CD4-positive, alpha-beta T cell treated with Interleukin-17A for 1 hour (primary cell): ENCODE measurements around the gene SPACA4.

Source experiments
- DNase-seq: peaks from one replicate; pipeline ENCODE4 v3.0.0-alpha.2; 2020

Gene SPACA4

DNA sequence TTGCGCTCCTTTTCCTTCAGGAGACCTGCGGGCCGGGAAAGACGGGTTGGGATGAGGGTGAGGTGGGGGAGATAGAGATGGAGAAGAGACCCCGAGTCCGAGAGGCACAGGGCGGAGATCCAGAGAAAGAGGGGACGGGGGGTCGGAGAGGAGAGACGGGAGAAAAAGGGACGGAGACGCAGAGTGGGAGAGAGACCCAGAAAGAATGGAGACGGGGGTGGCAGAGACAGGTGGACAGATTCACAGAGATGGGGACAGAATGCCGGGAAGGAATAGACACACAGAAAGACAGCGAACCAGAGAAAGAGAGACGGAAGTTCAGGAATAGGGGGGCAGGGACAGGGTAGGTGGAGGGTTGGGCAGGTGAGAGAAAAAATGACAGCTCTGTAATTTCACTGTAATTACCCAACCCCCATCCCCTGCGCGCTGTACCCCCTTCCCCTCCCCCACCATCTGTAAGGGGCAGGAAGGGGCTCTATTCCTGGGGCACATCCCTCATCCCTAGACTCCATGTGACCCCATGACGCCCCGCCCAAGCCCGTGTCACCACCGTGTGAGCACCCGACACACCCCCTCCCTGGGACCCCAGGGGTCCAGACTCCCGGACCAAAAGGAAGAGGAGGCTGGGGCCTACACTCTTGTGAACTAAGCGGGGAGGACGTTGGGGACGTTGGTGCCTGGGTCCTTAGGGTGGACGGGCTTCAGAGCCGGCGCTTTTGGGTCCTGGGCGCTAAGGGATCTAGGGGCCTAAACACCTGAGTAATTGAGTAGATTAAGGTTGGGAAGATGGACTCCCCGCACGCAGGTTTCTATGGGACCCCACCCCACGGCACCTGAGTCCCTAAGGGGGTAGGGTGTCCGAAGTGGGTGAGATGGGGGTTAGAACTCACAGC lies 29.7 kb downstream of the SPACA4 start:
- peak; percentile 43 for DNase-seq

DNA sequence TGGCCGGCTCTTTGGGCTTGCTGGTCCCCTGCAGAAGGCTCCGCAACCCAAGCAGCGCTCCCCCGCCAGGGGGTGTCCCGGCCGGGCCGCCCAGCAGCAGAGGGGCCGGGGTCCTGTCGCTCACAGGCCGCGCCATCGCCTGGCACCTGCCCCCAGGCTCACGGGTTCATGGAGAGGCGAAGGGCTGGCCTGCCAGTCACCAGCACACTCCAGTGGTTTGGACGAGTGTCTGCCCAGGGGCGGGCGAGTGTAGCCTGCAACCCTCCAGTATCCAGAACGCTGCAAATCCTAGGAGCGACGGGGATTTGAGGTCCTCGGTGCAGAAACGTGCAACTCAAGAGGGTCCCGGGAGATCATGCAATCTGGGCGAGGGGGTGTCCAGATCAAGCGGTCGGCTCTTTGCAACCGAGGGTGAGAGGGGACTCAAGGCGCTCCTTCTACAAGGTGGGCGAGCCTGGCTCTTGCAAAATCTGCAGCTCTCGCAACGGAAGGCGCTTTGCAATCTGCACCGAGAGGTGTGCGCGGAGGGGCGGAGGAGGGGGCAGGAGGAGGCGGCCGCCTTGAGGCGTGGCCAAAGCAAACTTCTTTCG lies 30.4 kb downstream of the SPACA4 start, which contains the start of gene DBP:
Gene DBP (minus strand): TSS at position 521 of the 590 bp plus-strand sequence. CDS start 385 bp downstream, at position 136.
- peak; percentile 36 for DNase-seq

DNA sequence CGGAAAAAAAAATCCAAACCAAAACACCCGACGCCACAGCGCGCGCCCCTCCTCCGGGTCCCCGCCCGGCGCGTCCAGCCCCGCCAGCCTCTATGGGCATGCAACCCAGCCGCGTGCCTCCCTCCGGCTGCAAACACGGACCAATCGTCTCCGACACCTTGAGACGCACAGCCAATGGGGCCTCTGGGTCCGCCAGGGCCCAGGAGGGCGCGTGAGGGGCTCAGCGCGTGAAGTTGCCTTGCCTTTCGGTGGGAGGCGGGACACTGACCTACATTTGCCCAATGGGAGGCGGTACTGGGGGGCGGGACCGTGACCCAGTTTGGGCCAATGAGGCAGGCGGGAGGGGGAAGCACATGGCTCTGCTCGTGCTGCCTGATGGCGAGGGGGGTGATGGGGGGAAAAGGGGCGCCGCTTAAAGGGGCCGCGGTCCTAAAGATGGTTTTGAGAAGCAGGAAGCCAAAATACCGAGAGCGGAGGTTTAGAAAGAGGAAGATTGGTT lies 31.0 kb downstream of the SPACA4 start:
- peak; percentile 100 for DNase-seq

DNA sequence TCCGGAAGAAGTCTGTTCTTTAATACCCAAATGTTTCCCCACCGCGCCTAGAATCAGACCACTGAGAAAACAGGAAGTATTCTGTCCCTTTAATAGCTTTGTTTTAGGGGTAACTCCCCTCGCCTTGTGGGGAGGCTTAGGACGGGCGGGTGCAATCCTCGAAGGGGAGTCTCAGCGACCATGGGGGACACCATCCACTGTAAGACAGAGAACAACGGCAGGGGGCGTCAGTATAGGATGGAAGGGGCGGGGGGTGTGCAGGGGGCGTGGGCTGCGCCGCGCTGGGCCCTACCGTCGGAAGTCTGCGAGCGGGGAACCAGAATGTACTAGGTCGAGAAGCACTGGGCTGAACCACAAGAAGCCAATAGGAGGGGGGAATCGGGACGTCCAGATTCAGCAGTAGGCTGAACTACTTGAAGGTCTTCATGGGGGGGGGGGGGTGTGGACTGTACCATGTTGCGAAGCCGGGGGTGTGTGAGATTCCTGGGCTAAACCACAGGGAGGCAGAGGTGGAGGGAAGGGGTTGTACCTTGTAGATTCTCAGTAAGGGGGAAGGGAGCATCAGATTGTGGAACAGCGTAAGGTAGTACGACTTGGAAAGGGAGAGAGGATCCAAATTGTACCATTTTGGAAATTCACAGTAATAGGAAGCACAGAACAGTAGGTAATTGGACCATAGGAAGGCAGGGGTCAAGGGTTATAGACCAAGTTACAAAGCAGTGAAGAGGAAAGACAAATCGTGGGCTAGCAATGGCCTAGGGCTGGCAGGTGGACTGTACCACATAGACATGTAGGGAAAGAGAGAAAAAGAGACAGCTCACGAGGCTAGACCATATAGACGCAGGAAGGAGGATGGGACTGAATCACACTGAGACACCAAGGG lies 31.6 kb downstream of the SPACA4 start:
- DNase-seq: peak; percentile 95

DNA sequence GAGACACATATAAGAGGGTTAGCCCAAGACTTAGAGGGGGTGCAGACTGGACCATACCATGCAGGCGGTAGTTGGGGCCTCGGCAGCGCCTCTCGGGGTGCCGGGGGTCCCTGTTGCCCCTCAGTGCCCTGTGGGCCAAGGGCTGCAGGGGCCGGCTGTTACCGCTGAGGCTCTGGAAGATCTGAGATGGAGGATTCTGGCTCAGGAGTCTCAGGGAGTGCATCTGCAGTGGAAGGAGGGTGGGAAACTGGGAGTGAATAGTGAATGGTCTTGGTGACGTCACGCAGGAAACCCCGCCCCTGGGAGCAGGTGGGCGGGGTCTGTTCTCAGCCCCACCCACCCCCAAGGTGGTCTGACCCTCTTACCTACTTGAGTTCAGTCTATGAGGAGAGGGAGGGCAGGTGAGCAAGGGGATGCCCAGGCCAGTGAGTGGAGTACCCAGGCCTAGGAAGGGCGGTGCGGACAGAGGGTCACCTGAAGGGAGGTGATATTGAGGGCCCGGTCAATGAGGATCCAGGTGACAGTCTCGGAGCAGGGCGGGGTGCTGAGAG lies 32.4 kb downstream of the SPACA4 start:
- no peak for DNase-seq

DNA sequence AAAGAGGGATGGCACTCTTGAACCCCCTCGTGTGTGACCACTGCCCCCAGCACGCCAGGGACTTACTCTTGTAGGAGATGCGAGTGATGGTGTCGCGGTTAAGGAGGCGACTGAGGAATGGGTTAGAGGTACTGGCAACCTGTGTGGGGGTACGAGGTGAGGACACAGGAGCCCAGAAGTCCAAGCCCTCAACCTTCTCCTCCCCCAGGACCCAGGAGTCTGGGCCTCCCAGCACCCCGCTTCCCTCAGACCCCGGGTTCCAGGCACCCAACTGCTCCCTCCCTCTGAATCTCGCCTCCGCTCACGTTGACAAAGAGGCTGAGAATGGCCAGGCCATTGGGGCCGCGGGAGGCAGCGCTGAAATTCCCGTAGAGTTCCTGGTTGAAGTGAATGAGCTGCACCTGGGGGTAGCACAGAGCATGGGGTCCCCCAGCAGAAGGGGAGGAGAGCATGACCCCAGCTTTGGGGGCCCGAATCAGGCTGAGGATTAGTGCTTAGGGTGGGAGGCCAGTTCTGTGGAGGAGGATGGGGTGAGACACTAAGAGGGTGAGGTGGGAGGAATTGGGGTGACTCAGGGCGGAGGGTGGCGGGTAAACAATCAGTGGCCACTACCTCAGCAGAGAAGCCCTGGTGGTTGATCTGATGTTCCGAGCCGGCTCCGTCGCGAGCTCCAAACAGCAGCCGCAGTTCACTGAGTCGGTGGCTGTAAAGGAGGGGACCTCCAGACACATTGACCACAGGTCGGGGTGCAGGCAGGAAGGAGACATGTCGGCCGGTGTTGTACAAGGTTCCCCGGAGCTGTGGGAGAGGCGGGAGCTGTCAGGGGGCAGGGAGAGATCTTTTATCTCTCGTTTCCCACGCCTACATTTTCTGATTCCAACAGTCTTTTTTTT lies 33.2 kb downstream of the SPACA4 start:
- DNase-seq: peak; percentile 54

DNA sequence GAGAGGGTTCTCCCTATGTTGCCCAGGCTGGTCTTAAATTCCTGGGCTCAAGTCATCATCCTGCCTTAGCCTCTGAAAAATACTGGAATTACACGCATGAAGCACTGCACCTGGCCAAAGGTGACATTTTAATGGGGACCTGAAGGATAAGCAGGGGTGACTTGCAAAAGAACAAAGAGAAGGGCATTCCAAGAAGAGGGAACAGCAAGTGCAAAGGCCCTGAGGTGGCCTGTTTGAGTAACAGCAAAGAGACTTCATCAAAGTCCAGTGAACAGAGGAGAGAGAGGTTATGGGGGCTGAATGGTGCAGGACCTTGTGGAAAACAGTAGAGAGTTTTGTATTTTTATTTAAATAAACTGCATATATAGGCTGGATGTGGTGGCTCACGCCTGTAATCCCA lies 35.3 kb downstream of the SPACA4 start:
- no peak for DNase-seq

DNA sequence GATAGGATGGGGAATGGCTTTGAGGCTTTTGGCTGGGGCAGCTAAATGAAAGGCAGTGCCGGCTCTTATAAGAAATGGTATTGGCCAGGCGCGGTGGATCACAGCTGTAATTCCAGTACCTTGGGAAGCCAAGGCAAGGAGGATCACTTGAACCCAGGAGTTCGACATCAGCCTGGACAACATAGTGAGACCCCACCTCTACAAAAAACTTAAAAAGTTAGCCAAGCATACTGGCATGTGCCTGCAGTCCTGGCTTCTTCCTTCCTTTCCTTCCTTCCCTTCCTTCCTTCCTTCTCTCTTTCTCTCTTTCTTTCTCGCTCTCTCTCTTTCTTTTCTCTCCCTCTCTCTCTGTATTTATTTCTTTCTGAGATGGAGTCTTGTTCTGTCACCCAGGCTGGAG lies 36.3 kb downstream of the SPACA4 start:
- DNase-seq: no peak

DNA sequence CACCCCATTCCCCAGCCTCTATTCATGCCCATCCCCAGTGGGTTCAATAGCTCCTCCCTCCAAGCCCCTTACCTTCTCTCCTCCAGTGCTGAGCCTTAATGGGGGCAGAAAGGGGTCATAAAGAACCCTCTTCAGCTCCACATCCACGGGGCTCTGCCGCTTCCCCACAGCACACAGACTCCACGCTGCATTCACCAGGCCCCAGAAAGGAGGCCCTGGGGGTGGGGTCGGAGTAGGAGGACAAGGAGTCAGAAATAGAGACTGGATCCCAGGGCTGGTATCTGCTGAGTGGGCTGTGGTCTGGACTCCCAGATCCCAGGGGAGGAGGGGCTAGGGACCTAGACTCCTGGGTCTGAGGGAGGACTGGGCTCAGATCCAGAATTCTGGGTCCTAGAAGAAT lies 37.8 kb downstream of the SPACA4 start:
- DNase-seq: no peak

DNA sequence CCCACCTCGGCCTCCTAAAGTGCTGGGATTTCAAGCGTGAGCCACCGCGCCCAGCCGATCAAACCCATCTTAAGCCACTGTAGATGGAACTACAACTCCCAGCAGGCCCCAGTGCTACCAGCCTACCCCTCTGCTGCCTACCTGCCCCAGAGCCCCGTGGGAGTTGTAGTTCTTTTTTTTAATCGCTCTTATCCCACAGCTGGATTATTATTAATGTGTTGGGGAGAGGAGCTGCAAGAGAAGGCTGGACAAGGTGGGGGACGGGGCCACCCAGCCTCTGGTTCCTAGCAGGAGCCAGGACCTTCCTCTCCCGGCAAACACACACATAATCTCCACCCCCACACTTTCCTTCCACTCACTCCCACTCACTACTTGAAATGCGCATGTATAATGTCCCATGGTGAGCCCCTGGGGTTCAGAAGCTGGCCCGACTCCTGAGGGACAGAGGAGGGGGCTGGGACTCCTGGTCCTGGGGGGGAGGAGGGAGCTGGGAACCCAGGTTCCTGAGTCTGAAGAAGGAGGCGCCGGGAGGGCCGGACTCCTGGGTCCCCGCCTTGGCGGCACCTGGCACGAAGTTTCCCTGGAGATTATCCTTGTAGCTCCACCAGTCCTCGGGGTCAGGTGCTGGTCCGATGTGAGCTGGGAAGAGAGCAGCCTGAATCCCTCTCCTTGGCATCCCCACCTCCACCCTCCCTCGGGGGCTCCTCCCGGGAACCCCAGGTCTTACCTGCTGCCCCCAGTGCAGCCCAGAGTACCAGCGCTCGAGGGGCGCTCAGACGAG lies 38.5 kb downstream of the SPACA4 start:
- peak; percentile 84 for DNase-seq

DNA sequence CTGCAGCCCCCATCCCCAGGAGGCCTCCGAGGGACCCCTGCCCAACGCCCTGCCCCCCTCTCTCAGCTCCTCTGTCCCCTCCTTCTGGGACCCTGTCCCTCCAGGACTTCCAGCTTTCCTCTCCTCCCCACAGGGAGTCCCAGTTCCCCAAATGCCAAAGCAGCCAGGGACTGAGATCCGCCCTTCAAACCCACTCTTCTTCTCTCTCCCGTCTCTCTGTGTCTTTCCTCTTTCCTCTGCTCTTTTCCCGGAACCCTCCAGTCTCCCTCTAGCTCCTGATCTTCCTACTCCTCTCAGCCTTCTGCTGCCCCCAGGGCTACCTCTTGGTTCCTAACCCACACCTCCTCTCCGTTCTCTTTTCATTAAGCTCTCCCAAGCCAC lies 39.1 kb downstream of the SPACA4 start:
- no peak for DNase-seq

DNA sequence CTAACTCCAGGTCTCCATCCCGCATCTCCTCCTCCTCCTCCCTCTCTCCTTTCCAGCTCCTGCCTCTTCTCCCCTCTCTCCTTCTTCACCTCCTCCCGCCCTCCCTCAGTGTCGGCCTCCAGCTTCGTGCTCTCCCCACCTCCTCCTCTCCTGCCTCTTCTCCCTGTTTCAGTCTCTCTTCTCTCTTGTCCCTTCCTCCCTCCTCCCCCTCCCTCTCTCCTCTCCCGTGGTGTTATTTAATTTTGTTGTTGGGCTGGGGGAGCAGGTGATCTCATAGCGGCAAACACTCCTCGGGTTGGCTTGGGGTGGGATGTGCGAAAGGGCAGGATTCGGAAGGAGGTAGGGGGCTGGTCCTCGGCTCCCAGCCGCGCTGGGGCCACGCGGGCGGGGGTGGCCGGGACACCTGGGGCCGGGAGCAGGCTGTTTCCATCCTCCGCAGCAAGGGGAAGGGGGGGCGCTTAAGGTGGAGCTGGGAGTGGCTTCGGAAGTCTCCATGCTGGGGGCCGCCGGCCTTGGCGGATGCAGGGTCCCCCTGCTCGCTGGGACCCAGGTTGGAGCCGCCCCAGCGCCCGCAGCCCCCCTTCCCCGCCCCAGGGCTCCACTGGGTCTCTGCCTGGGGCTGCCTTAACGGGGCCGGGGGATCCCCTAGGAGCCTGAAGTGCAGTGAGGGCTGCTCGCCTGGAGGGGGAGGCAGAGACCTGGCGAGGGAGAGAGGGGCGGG lies 39.6 kb downstream of the SPACA4 start, which contains the start of gene CA11:
Gene CA11 (minus strand): TSS at position 187 of the 721 bp plus-strand sequence. CDS start 555 bp downstream, outside the sequence.
- peak; percentile 96 for DNase-seq

DNA sequence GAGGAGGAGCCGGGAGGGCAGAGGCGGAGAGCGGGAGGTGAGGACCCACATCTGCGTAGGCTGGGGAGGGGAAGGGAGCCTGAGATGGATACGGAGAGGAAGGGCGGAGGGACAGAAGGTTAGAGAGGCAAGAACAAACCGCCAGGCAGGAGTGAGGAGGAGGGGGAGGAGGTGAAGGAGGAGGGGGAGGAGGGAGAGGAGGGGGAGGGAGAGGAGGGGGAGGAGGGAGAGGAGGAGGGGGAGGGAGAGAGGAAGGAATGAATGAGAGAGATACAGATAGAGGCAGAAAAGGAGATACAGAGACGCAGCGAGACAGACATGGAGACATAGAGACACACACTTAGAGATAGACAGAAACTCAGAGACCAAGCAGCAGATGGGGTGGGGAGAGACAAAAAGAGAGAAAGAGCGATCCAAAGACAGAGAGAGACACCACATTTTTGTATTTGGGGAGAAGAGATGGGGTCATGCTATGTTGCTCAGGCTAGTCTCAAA lies 40.2 kb downstream of the SPACA4 start:
- DNase-seq: no peak

DNA sequence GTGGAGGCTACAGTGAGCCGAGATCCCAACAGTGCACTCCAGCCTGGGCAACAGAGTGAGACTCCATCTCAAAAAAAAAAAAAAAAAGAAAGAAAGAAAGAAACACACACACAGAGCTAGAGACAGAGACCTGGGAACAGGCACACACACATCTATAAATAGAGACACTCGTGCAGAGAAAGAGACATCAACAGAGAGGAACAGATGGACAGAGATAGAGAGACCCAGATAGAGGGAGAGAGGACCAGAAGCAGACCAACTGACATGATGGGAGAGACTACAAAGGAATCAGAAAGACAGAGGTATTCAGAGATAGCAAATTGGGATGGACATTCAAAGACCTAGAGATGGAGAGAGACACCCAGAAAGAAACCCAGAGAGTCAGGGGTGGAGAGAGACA lies 41.6 kb downstream of the SPACA4 start:
- no peak for DNase-seq

DNA sequence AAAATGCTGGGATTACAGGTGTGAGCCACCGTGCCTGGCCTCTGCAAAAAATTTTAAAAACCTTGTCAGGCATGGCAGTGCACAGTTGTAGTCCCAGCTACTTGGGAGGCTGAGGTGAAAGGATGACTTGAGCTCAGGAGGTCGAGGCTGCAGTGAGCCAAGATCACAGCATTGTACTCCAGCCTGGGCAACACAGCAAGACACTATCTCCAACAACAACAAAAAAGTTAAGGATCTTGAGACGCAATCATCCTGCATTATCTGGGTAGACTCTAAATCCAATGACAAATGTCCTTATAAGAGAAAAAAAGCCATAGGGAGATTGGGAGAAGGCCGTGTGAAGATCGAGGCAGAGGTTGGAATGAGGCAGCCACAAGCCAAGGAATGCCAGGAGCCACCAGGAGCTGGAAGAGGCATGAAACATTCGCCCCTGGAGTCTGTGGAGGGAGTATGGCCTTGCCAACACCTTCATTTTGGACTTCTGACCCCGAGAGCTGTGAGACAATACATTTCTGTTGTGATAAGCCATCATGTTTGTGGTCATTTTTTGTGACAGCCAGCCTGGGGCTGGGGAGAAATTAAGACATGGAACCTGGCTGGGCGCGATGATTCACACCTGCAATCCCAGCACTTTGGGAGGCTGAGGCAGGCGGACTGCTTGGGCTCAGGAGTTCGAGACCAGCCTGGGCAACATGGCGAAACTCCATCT lies 44.6 kb downstream of the SPACA4 start:
- DNase-seq: no peak

DNA sequence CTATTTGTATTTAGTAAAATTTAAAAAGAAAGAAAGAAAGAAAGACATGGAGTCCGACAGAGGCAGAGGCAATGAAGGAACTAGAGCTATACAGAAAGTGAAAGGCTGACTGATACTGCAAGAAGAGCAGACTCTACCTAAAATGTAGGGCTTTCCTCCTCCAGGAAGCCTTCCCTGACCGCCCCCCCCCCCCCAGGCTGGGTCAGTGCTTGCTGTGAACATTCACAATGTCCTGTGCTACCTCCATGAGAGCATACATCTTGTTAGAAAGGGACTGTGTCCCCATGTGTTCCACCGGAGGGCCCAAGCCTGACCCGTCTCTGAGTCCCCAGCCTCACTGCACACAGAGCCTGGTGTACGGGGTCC lies 45.1 kb downstream of the SPACA4 start:
- no peak for DNase-seq

DNA sequence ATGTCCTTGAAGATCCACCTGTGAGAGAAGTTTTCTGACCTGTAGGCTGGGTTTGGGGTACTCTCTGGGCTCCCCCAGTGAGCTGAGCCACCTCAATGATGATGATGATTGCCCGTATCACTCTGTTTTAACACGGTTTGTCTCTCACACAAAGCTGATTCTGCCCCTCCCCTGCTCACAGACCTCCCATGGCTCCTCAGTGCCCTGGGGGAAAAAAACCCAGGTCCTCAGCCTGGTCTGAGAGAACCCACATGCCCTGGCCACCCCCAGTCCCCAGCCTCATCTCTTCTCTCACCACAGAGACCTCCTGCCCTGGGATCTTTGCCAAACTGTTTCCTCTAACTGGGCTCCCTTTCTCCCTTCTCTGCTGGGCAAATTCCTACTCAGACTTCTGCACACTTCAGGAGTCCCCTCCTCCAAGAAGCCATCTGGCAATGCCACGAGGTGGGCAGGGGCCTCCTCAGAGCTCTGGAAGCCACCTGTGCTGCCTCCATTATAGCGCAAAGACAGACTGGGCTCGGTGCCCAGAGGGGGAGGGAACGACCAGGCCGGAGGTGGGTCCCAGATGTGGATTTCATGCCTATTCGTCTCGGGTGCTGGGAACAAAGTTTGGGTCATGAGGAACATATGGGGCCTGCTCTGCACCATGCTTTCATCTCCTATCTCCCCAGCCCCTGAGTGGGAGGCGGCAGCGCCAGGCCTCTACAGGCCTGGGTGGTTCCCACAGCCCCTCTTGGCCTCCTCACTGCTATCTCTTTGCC lies 47.9 kb downstream of the SPACA4 start:
- DNase-seq: no peak

DNA sequence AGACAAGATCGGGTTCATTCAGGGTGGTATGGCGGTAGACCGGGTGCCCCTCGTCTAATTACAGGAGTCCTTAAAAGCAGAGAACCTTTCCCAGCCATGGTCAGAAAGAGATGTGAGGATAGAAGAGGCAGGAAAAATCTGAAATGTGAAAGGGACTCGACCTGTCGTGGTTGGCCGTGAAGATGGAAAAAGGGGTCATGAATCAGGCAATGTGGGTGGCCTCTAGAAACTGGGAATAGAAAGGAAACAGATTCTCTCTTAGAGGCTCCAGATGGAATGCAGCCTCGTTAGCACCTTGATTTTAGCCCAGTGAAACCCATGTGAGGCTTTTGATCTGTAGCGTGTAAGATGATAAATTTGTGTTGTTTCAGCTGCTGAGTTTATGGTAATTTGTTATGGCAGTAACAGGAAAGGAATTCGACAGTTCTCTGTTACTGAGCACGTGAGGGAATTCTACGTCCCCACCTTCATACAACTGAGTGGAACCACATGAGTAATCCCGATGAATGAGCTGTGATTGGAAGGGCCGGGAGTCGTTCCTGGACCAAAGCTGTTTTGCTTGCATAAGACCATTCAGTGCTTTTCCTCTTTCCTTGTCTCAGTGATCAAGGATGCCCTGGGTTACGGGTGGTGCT lies 50.4 kb downstream of the SPACA4 start:
- DNase-seq: no peak
